IMR-90 (cell line): ENCODE results near the gene C11orf68.
"Not testable (repeated sequence)": the region's sequence is repeated elsewhere in the genome, so short reads cannot be mapped to it uniquely, and the experiment has no call there.

ENCODE experiments used
- CEBPB ChIP-seq: IDR thresholded peaks from 2 replicates; pipeline ENCODE4 v1.6.1; 2012; ENCODE audit warnings: low read depth, low read length, improper control_type of control experiment
- CHD1 ChIP-seq: IDR thresholded peaks from 2 replicates; pipeline ENCODE4 v1.6.1; 2012; ENCODE audit warnings: low read depth, low read length, improper control_type of control experiment
- FOS ChIP-seq: fragments of 150-350 bp; IDR thresholded peaks from 2 replicates; pipeline ENCODE4 v1.6.1; 2016; ENCODE audit warnings: low read depth, low read length
- MAFK ChIP-seq: IDR thresholded peaks from 2 replicates; pipeline ENCODE4 v1.6.1; 2012; ENCODE audit warnings: low read depth, low read length, improper control_type of control experiment
- MAZ ChIP-seq: IDR thresholded peaks from 2 replicates; pipeline ENCODE4 v1.6.1; 2012; ENCODE audit warnings: low read depth, mild to moderate bottlenecking, low read length, improper control_type of control experiment, moderate library complexity, borderline replicate concordance
- MXI1 ChIP-seq: IDR thresholded peaks from 2 replicates; pipeline ENCODE4 v1.6.1; 2012; ENCODE audit warnings: low read depth, mild to moderate bottlenecking, low read length, moderate library complexity, borderline replicate concordance
- POLR2A ChIP-seq: IDR thresholded peaks from 2 replicates; pipeline ENCODE4 v1.6.1; 2012; ENCODE audit warnings: mild to moderate bottlenecking, low read depth, low read length
- RAD21 ChIP-seq: IDR thresholded peaks from 2 replicates; pipeline ENCODE4 v1.6.1; 2012; ENCODE audit warnings: low read length, improper control_type of control experiment
- RCOR1 ChIP-seq: IDR thresholded peaks from 2 replicates; pipeline ENCODE4 v1.6.1; 2012; ENCODE audit warnings: mild to moderate bottlenecking, low read length, improper control_type of control experiment; ENCODE audit not compliant: insufficient replicate concordance
- RFX5 ChIP-seq: IDR thresholded peaks from 2 replicates; pipeline ENCODE4 v1.8.0; 2012; ENCODE audit warnings: low read depth, mild to moderate bottlenecking, low read length, moderate library complexity
- TF ChIP-seq, protein P1 (sequence below): conservative IDR thresholded peaks from 2 replicates; pipeline ENCODE4 v1.5.1; 2012; ENCODE audit warnings: mild to moderate bottlenecking, low read depth, low read length, improper control_type of control experiment
- TF ChIP-seq, protein P2 (sequence below): fragments of 150-350 bp; IDR thresholded peaks from 2 replicates; pipeline ENCODE4 v1.6.1; 2016; ENCODE audit warnings: low read depth, mild to moderate bottlenecking, low read length, moderate library complexity, borderline replicate concordance

DNA sequence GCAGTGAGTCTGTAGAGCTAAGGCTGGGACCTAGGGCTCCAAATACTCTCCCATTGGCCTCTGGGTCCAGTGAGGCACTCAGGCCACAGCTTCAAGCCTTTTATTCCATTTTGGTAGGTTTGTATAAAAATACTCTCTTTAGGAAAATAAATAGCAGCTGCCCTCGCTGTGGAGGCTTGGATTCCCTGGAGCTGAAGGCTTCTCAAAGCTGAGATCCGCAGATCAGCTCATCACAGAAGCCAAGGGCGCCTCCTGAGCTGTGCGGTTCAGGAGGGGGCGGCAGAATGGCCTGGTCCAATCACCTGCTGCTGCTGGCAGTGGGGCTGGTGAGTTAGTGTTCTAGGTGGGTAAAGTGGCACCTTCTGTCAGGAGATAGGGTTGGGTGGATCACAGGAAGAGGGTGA lies 26.7 kb downstream of the C11orf68 start:
- TF ChIP-seq, protein P1, sequence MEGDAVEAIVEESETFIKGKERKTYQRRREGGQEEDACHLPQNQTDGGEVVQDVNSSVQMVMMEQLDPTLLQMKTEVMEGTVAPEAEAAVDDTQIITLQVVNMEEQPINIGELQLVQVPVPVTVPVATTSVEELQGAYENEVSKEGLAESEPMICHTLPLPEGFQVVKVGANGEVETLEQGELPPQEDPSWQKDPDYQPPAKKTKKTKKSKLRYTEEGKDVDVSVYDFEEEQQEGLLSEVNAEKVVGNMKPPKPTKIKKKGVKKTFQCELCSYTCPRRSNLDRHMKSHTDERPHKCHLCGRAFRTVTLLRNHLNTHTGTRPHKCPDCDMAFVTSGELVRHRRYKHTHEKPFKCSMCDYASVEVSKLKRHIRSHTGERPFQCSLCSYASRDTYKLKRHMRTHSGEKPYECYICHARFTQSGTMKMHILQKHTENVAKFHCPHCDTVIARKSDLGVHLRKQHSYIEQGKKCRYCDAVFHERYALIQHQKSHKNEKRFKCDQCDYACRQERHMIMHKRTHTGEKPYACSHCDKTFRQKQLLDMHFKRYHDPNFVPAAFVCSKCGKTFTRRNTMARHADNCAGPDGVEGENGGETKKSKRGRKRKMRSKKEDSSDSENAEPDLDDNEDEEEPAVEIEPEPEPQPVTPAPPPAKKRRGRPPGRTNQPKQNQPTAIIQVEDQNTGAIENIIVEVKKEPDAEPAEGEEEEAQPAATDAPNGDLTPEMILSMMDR = not testable (repeated sequence)
- peak; percentile 28 for TF ChIP-seq POLR2A
- TF ChIP-seq RCOR1, CHD1, MAZ, FOS, MXI1, MAFK, RFX5, RAD21, CEBPB: not testable (repeated sequence)
- TF ChIP-seq, protein P2, sequence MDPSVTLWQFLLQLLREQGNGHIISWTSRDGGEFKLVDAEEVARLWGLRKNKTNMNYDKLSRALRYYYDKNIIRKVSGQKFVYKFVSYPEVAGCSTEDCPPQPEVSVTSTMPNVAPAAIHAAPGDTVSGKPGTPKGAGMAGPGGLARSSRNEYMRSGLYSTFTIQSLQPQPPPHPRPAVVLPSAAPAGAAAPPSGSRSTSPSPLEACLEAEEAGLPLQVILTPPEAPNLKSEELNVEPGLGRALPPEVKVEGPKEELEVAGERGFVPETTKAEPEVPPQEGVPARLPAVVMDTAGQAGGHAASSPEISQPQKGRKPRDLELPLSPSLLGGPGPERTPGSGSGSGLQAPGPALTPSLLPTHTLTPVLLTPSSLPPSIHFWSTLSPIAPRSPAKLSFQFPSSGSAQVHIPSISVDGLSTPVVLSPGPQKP = not testable (repeated sequence)
